HL-60 (cell line): ENCODE results near the gene OR10V1.

Source experiments
- DNase-seq, 2 experiments: peaks; one replicate each; pipeline ENCODE4 v3.0.0-alpha.2; 2010 to 2020; ENCODE audit warnings: low read depth in 1 of 2, low spot score in 1 of 2
- H3K27ac ChIP-seq: fragments of 250-450 bp; sonication (Bioruptor Pico); replicated peaks from 2 replicates; pipeline ENCODE4 v1.5.1; 2020; ENCODE audit warnings: mild to moderate bottlenecking, moderate library complexity
- H3K27me3 ChIP-seq: fragments of 250-450 bp; sonication (Bioruptor Pico); 2 replicates; pipeline ENCODE4 v1.5.1; 2021; ENCODE audit warnings: mild to moderate bottlenecking, moderate library complexity; ENCODE audit not compliant: insufficient read depth, poor library complexity, severe bottlenecking
- H3K4me3 ChIP-seq: replicated peaks from 2 replicates; pipeline ENCODE4 v1.5.1; 2011; ENCODE audit warnings: mild to moderate bottlenecking, control low read depth, low read length; ENCODE audit not compliant: insufficient read depth
- CTCF ChIP-seq: IDR thresholded peaks from one replicate; pipeline ENCODE4 v1.5.1; 2011; ENCODE audit warnings: low read length, control low read depth, inconsistent platforms; ENCODE audit not compliant: insufficient read depth
- GABPA ChIP-seq: IDR thresholded peaks from 2 replicates; pipeline ENCODE4 v1.6.1; 2012; ENCODE audit warnings: low read depth
- POLR2AphosphoS5 ChIP-seq: IDR thresholded peaks from 2 replicates; pipeline ENCODE4 v1.6.1; 2012; ENCODE audit warnings: low read depth
- REST ChIP-seq: IDR thresholded peaks from 2 replicates; pipeline ENCODE4 v1.6.1; 2012; ENCODE audit warnings: low read depth; ENCODE audit not compliant: insufficient replicate concordance
- SPI1 ChIP-seq: IDR thresholded peaks from 2 replicates; pipeline ENCODE4 v1.6.1; 2012; ENCODE audit warnings: low read depth, mild to moderate bottlenecking, borderline replicate concordance

Gene OR10V1

GRCh38 chr11:59668188-59668949 is 45.3 kb downstream of the OR10V1 start:
- peak in 1 of 2 experiments; percentile 57 for DNase-seq
- TF ChIP-seq POLR2AphosphoS5 (peak; percentile 16; the same call in 1 of the 2 replicates), GABPA (no peak)
- peak overlapping the region; percentile 75 for H3K4me3 ChIP-seq
- H3K27me3 ChIP-seq, result no peaks in the 10 kb centered on the region
- peak overlapping the region; percentile 83 for H3K27ac ChIP-seq

- TF ChIP-seq CTCF (no peak), SPI1 (no peak), POLR2AphosphoS5 (no peak), REST (no peak), GABPA (no peak)
- H3K4me3 ChIP-seq, result peak overlapping the region; percentile 75
- no peaks in the 10 kb centered on the region for H3K27me3 ChIP-seq
- no peak for DNase-seq
- H3K27ac ChIP-seq, result no peak overlapping the region; the same call in 1 of the 2 replicates
Observed at GRCh38 chr11:59667812-59668187, 45.8 kb downstream of the OR10V1 start.

GRCh38 chr11:59666969-59667368 is 46.7 kb downstream of the OR10V1 start:
- H3K27ac ChIP-seq, result no peak overlapping the region; the same call in 1 of the 2 replicates
- H3K4me3 ChIP-seq, result no peak overlapping the region
- TF ChIP-seq SPI1 (0 out of 2 replicates have a peak, but pooled peaks have one; percentile 42), GABPA (no peak), CTCF (no peak)
- H3K27me3 ChIP-seq, result no peaks in the 10 kb centered on the region
- no peak for DNase-seq
